ENCODE results near the gene PRICKLE4. TPM values are rescaled to one million over a fixed set of nuclear protein-coding genes. Genes with fewer than 3 reads are reported as not detected.

PRICKLE4 gene
- total and polyA plus RNA-seq, 2 of the 4 experiments (the other 2 are of a cell fraction), result 0.72 TPM; not detected in 1

DNA sequence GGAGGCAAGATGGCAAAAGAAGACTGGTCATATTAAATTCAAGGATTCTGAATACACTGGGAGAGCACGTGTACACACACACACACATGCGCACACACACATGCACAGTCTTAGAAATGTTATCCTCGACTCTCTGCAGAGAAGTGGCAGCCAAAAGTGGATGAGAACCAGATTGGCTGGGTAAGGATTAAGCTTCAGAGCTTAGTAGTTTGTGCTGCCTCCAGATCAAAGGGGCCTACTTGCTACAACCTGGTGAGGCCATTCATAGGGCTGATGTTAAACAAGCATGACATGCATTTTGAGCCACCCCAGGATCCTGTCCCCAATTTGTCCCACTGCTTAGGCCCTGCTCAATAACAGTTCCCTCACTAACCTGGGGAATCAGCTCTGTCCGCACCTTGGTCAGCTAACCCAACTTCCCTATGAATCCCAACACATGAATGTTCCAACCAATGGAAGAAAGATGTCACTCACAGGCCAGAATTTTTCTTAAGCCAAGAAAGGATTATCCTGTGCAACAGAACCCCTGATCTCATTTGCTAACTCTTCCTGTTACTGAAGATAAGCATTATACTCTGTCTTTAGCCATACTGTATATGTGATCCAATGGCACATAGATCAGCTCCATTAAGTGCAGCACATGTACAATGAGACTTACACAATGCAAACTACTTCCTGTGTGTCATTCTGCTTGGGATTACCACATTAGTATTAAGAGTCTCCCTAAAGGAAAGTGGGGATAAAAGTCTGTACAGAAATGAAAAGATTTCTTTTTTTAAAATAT lies 37.9 kb downstream of the PRICKLE4 start:
- Histone ChIP-seq H2AK5ac (ENCODE audit: low read depth, low read length) (no peak overlapping the region), H2BK120ac (ENCODE audit: low read depth, low read length) (no peak overlapping the region), H3K14ac (replicated peaks; ENCODE audit: low read depth, low read length) (no peak overlapping the region), H3K27ac (ENCODE audit: insufficient read depth, low read length) (no peak overlapping the region), H3K36me3 (ENCODE audit: control insufficient read depth, insufficient read depth, low read length) (no peaks in the 10 kb centered on the region), H2AFZ (replicated peaks; ENCODE audit: low read length, poor library complexity) (no peak overlapping the region), H4K5ac (ENCODE audit: low read depth, low read length) (no peak overlapping the region), H3K9me3 (ENCODE audit: control insufficient read depth, insufficient read depth, low read length) (no peaks in the 10 kb centered on the region), H3K4me3 (ENCODE audit: insufficient read depth, low read depth, low read length) (no peak overlapping the region), H2AK9ac (replicated peaks; ENCODE audit: low read depth, low read length, poor library complexity) (no peak overlapping the region), H3K9ac (ENCODE audit: low read depth, low read length) (no peak overlapping the region), H2BK15ac (ENCODE audit: low read depth, low read length) (no peak overlapping the region), H4K91ac (ENCODE audit: insufficient read depth, low read depth, low read length) (no peak overlapping the region), H4K20me1 (ENCODE audit: insufficient read depth, low read length) (no peaks in the 10 kb centered on the region), H3K9me1 (ENCODE audit: insufficient read depth, low read length) (no peaks in the 10 kb centered on the region), H4K8ac (ENCODE audit: low read depth in 2 of 2, low read length in 2 of 2) (no peak overlapping the region), H2BK20ac (ENCODE audit: low read depth, low read length) (no peak overlapping the region), H3K4ac (ENCODE audit: low read depth, low read length) (no peak overlapping the region), H3K18ac (ENCODE audit: low read depth, low read length) (no peak overlapping the region), H2BK5ac (ENCODE audit: low read depth, low read length, poor library complexity, severe bottlenecking) (no peak overlapping the region), H3K4me2 (ENCODE audit: low read depth, low read length) (no peak overlapping the region), H3K4me1 (ENCODE audit: control insufficient read depth, insufficient read depth, low read length) (no peaks in the 10 kb centered on the region), H3K79me1 (ENCODE audit: low read depth in 1 of 2, low read length in 2 of 2) (no peaks in the 10 kb centered on the region), H3K23ac (ENCODE audit: low read depth, low read length) (no peak overlapping the region), H3K56ac (ENCODE audit: extremely low read depth, insufficient read depth, low read length) (no peak overlapping the region), H3K27me3 (ENCODE audit: control insufficient read depth, insufficient read depth, low read length) (no peaks in the 10 kb centered on the region)
- no CpG with 5 or more reads among the region's 4 CpGs for WGBS, 2 experiments (ENCODE audit: extremely low coverage in 2 of 2, insufficient read length in 1 of 2)
- POLR2A ChIA-PET (ENCODE audit: unreplicated experiment), result no interaction called here
- dilution Hi-C loops (cut with HindIII; ENCODE audit: low sequenced_read_pairs, unreplicated experiment) (no loop called here), in situ Hi-C loops (cut with MboI; ENCODE audit: low sequenced_read_pairs) (no loop called here), intact Hi-C loops (cut with micrococcal nuclease) (no loop called here)
- CTCF ChIA-PET, result no interaction called here
- TF ChIP-seq MAZ (IDR thresholded peaks at IDR 0.05; ENCODE audit: borderline replicate concordance, low read depth, low read length) (no peak), MXI1 (IDR thresholded peaks at IDR 0.05; ENCODE audit: borderline replicate concordance, low read depth, low read length) (no peak), MAFK (IDR thresholded peaks at IDR 0.05; ENCODE audit: low read depth, low read length) (no peak), BHLHE40 (IDR thresholded peaks at IDR 0.05; ENCODE audit: low read depth, low read length) (no peak), RAD21 (IDR thresholded peaks at IDR 0.05; ENCODE audit: low read length) (no peak), NFE2L2 (IDR thresholded peaks at IDR 0.05; ENCODE audit: low read depth, low read length) (no peak), SMC3 (IDR thresholded peaks at IDR 0.05; ENCODE audit: low read depth, low read length) (no peak), RCOR1 (IDR thresholded peaks at IDR 0.05; ENCODE audit: insufficient replicate concordance, low read length) (no peak), FOS (IDR thresholded peaks at IDR 0.05; ENCODE audit: low read depth, low read length) (no peak), RFX5 (IDR thresholded peaks at IDR 0.05; ENCODE audit: low read depth, low read length) (no peak), CEBPB (IDR thresholded peaks at IDR 0.05; ENCODE audit: low read depth, low read length) (no peak; the same call in 1 of the 2 replicates), CHD1 (IDR thresholded peaks at IDR 0.05; ENCODE audit: low read depth, low read length) (no peak), POLR2A (IDR thresholded peaks at IDR 0.05; ENCODE audit: low read depth, low read length) (no peak)
- TF ChIP-seq, protein P1, sequence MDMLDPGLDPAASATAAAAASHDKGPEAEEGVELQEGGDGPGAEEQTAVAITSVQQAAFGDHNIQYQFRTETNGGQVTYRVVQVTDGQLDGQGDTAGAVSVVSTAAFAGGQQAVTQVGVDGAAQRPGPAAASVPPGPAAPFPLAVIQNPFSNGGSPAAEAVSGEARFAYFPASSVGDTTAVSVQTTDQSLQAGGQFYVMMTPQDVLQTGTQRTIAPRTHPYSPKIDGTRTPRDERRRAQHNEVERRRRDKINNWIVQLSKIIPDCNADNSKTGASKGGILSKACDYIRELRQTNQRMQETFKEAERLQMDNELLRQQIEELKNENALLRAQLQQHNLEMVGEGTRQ (IDR thresholded peaks at IDR 0.05; ENCODE audit: low read depth, low read length), result no peak
- TF ChIP-seq, protein P2, sequence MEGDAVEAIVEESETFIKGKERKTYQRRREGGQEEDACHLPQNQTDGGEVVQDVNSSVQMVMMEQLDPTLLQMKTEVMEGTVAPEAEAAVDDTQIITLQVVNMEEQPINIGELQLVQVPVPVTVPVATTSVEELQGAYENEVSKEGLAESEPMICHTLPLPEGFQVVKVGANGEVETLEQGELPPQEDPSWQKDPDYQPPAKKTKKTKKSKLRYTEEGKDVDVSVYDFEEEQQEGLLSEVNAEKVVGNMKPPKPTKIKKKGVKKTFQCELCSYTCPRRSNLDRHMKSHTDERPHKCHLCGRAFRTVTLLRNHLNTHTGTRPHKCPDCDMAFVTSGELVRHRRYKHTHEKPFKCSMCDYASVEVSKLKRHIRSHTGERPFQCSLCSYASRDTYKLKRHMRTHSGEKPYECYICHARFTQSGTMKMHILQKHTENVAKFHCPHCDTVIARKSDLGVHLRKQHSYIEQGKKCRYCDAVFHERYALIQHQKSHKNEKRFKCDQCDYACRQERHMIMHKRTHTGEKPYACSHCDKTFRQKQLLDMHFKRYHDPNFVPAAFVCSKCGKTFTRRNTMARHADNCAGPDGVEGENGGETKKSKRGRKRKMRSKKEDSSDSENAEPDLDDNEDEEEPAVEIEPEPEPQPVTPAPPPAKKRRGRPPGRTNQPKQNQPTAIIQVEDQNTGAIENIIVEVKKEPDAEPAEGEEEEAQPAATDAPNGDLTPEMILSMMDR (conservative IDR thresholded peaks at IDR 0.05; ENCODE audit: low read depth, low read length), result no peak
- TF ChIP-seq, protein P3, sequence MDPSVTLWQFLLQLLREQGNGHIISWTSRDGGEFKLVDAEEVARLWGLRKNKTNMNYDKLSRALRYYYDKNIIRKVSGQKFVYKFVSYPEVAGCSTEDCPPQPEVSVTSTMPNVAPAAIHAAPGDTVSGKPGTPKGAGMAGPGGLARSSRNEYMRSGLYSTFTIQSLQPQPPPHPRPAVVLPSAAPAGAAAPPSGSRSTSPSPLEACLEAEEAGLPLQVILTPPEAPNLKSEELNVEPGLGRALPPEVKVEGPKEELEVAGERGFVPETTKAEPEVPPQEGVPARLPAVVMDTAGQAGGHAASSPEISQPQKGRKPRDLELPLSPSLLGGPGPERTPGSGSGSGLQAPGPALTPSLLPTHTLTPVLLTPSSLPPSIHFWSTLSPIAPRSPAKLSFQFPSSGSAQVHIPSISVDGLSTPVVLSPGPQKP (IDR thresholded peaks at IDR 0.05; ENCODE audit: borderline replicate concordance, low read depth, low read length), result no peak
- BruUV-seq (replicated peaks), result no TSS peak
- DNase-seq (peak; percentile 31), ATAC-seq (ENCODE audit: low read depth) (no peak)
